Activated CD8-positive, alpha-beta memory T cell treated with anti-CD3 and anti-CD28 coated beads, Interleukin-2, amount 50 U/mL, for 24 hours (primary cell): ENCODE data around the gene LHPP.

Source experiments
- DNase-seq: peaks from one replicate; pipeline ENCODE4 v3.0.0-alpha.2; 2020; ENCODE audit errors: extremely low read depth

LHPP gene

GRCh38 chr10:124470544-124471434 lies 9.2 kb downstream of the LHPP start:
- DNase-seq = no peak

- no peak for DNase-seq
Observed at GRCh38 chr10:124472071-124472470, 10.4 kb downstream of the LHPP start.

GRCh38 chr10:124473070-124473469 lies 11.4 kb downstream of the LHPP start:
- no peak for DNase-seq

GRCh38 chr10:124474514-124475070 lies 13.0 kb downstream of the LHPP start:
- DNase-seq = no peak

- no peak for DNase-seq
Observed at GRCh38 chr10:124476043-124476725, 14.6 kb downstream of the LHPP start.

GRCh38 chr10:124477614-124478363 lies 16.2 kb downstream of the LHPP start:
- DNase-seq = no peak

GRCh38 chr10:124478515-124478914 lies 16.9 kb downstream of the LHPP start:
- no peak for DNase-seq

GRCh38 chr10:124480860-124481259 lies 19.2 kb downstream of the LHPP start:
- DNase-seq = no peak

- no peak for DNase-seq
Observed at GRCh38 chr10:124481717-124482116, 20.1 kb downstream of the LHPP start.

- no peak for DNase-seq
Observed at GRCh38 chr10:124482236-124482800, 20.7 kb downstream of the LHPP start.

GRCh38 chr10:124482876-124483275 lies 21.3 kb downstream of the LHPP start:
- no peak for DNase-seq

GRCh38 chr10:124484031-124484430 lies 22.4 kb downstream of the LHPP start:
- no peak for DNase-seq

- DNase-seq = no peak
Observed at GRCh38 chr10:124484661-124485060, 23.0 kb downstream of the LHPP start.

- DNase-seq = no peak
Observed at GRCh38 chr10:124486635-124487034, 25.0 kb downstream of the LHPP start.

GRCh38 chr10:124491105-124491504 lies 29.5 kb downstream of the LHPP start:
- no peak for DNase-seq

GRCh38 chr10:124492266-124492665 lies 30.6 kb downstream of the LHPP start:
- DNase-seq = no peak

- no peak for DNase-seq
Observed at GRCh38 chr10:124493214-124493882, 31.7 kb downstream of the LHPP start.

- DNase-seq = no peak
Observed at GRCh38 chr10:124494046-124494807, 32.6 kb downstream of the LHPP start.

GRCh38 chr10:124495162-124495561 lies 33.5 kb downstream of the LHPP start:
- DNase-seq = no peak

GRCh38 chr10:124495725-124496124 lies 34.1 kb downstream of the LHPP start:
- no peak for DNase-seq
